Panc1 (cell line): ENCODE results near the gene CATSPERD. TPM values are rescaled to one million over a fixed set of nuclear protein-coding genes. Genes with fewer than 3 reads are reported as not detected.

Source experiments
- ATAC-seq: fragments of 200-7000 bp; cut with Tn5 transposase; 2 replicates; pipeline ENCODE4 v1.9.1; 2020; ENCODE audit warnings: mild to moderate bottlenecking, moderate library complexity
- BruUV-seq: library from RNA; stranded (reverse); fragments of 400-500 nt; replicated peaks from 2 replicates; lab custom pipeline; 2021; lab: Mats Ljungman, UMichigan
- CTCF ChIA-PET: fragments of 300-600 bp; sonication (Branson Sonifier 250); formaldehyde crosslinking; loops from one replicate; lab custom pipeline; 2022; ENCODE audit warnings: antibody characterized with exemption; lab: Charles Lee
- POLR2A ChIA-PET: fragments of 300-600 bp; sonication (Branson Sonifier 250); formaldehyde crosslinking; loops from one replicate; lab custom pipeline; 2022; ENCODE audit warnings: antibody characterized with exemption; lab: Charles Lee
- DNase-seq: peaks from one replicate; pipeline ENCODE4 v3.0.0-alpha.2; 2010; ENCODE audit warnings: low read depth, low spot score
- H3K27ac ChIP-seq: 2 replicates; pipeline ENCODE4 v1.5.1; 2011; ENCODE audit warnings: mild to moderate bottlenecking, low read length, inconsistent platforms
- H3K27me3 ChIP-seq: fragments of 200-500 bp; sonication (Bioruptor generic); 2 replicates; pipeline ENCODE4 v1.6.0; 2014; ENCODE audit warnings: low read length, inconsistent platforms; ENCODE audit not compliant: control insufficient read depth, insufficient read depth
- H3K36me3 ChIP-seq: fragments of 200-500 bp; sonication (Bioruptor generic); 2 replicates; pipeline ENCODE4 v1.5.1; 2014; ENCODE audit warnings: inconsistent platforms, mild to moderate bottlenecking, low read length, moderate library complexity; ENCODE audit not compliant: control insufficient read depth, insufficient read depth
- H3K4me1 ChIP-seq: 2 replicates; pipeline ENCODE4 v1.5.1; 2011; ENCODE audit warnings: inconsistent platforms, mild to moderate bottlenecking, low read length, moderate library complexity; ENCODE audit not compliant: control insufficient read depth, insufficient read depth
- H3K4me3 ChIP-seq, 2 experiments: 2 replicates each; pipeline ENCODE4 v1.5.1; 2011 to 2012; ENCODE audit warnings: low read depth in 2 of 2, low read length in 2 of 2, mild to moderate bottlenecking in 2 of 2, inconsistent platforms in 1 of 2, moderate library complexity in 1 of 2
- H3K9me3 ChIP-seq: fragments of 200-500 bp; sonication (Bioruptor generic); 2 replicates; pipeline ENCODE4 v1.5.1; 2014; ENCODE audit warnings: low read depth, mild to moderate bottlenecking, inconsistent platforms, low read length, moderate library complexity; ENCODE audit not compliant: control insufficient read depth, insufficient read depth
- CTCF ChIP-seq: fragments of 450-650 bp; IDR thresholded peaks from 2 replicates; pipeline ENCODE4 v1.5.1; 2017; ENCODE audit warnings: mild to moderate bottlenecking
- POLR2AphosphoS5 ChIP-seq: IDR thresholded peaks from 2 replicates; pipeline ENCODE4 v1.6.1; 2012; ENCODE audit warnings: mild to moderate bottlenecking, low read depth, low read length, moderate library complexity
- REST ChIP-seq, 2 experiments: IDR thresholded peaks; 2 replicates each; pipeline ENCODE4 v1.6.1; 2011 to 2012; ENCODE audit warnings: low read depth in 2 of 2, control low read depth in 1 of 2, low read length in 1 of 2, mild to moderate bottlenecking in 1 of 2, moderate library complexity in 1 of 2; ENCODE audit not compliant: insufficient read depth in 1 of 2
- SIN3A ChIP-seq: IDR thresholded peaks from 2 replicates; pipeline ENCODE4 v1.6.1; 2012; ENCODE audit warnings: low read depth, mild to moderate bottlenecking, low read length, moderate library complexity, borderline replicate concordance; ENCODE audit not compliant: insufficient read depth
- TCF7L2 ChIP-seq: IDR thresholded peaks from 2 replicates; pipeline ENCODE4 v1.6.1; 2011; ENCODE audit warnings: mild to moderate bottlenecking, low read depth, low read length, inconsistent platforms
- in situ Hi-C: cut with HindIII; loops from 2 replicates; pipeline ENCODE4 v1.10.0; 2016; ENCODE audit warnings: low sequenced_read_pairs, low pct_unique_long_range_greater_than_20kb
- intact Hi-C: fragments of 100-400 bp; cut with micrococcal nuclease; formaldehyde crosslinking; loops from one replicate; pipeline ENCODE4 v1.10.0; 2022; ENCODE audit not compliant: unreplicated experiment
- total RNA-seq: library from RNA; stranded (reverse); gene quantifications from one replicate; pipeline ENCODE4 v1.2.1, GENCODE V29; 2021; ENCODE audit not compliant: unreplicated experiment

The CATSPERD gene
- total RNA-seq, 1 experiment from 2014 or later, result 0.08 TPM

GRCh38 chr19:5788422-5788821 is 68.0 kb downstream of the CATSPERD start:
- no peak for ATAC-seq

GRCh38 chr19:5789351-5789761 is 68.9 kb downstream of the CATSPERD start:
- Histone ChIP-seq H3K4me1 (no peaks in the 10 kb centered on the region), H3K9me3 (no peaks in the 10 kb centered on the region), H3K4me3 (no peak overlapping the region; a peak in 1 of 4 replicates), H3K36me3 (0 out of 2 replicates have a peak, but pooled peaks cover 6% of the 10 kb centered on the region), H3K27ac (no peak overlapping the region), H3K27me3 (no peaks in the 10 kb centered on the region)
- TF ChIP-seq SIN3A, result no peak
- TF ChIP-seq POLR2AphosphoS5, result no peak
- no peak for TF ChIP-seq CTCF
- no peak for TF ChIP-seq REST (IDR thresholded peaks at IDR 0.05; ENCODE audit: insufficient read depth in 1 of 2, low read depth in 2 of 2, low read length in 1 of 2)
- no peak for TF ChIP-seq TCF7L2
- DNase-seq (no peak), ATAC-seq (no peak)
- in situ Hi-C loops, result no loop called here
- no TSS peak for BruUV-seq
- CTCF ChIA-PET, result no interaction called here
- POLR2A ChIA-PET, result interaction anchor here (0.6 to 0.7 kb wide), 2 partner anchors 21 to 509 kb away, joined by 5 to 8 read pairs; no protein-coding TSS in a partner anchor
- intact Hi-C loops, result no loop called here

More at GRCh38 chr19:5788422-5788821, 68.0 kb downstream of the CATSPERD start:
- ChIA-PET CTCF (interaction anchor here (0.6 kb wide), 1 partner anchor 195 kb away, joined by 3 read pairs; no protein-coding TSS in a partner anchor), POLR2A (interaction anchor here (0.6 to 0.7 kb wide), 3 partner anchors 22 to 1261 kb away, joined by 3 to 7 read pairs (median 5); no protein-coding TSS in a partner anchor)
- H3K4me1 ChIP-seq, result no peaks in the 10 kb centered on the region
- no peak overlapping the region for H3K27ac ChIP-seq
- BruUV-seq, result no TSS peak
- DNase-seq, result no peak
- TF ChIP-seq REST (IDR thresholded peaks at IDR 0.05; ENCODE audit: insufficient read depth in 1 of 2, low read depth in 2 of 2, low read length in 1 of 2) (no peak), SIN3A (no peak), CTCF (no peak), TCF7L2 (no peak), POLR2AphosphoS5 (no peak)
- no peak overlapping the region for H3K4me3 ChIP-seq
- no peaks in the 10 kb centered on the region for H3K9me3 ChIP-seq
- intact Hi-C loops, result no loop called here
- no peaks in the 10 kb centered on the region for H3K27me3 ChIP-seq
- in situ Hi-C loops, result no loop called here
- H3K36me3 ChIP-seq, result 0 out of 2 replicates have a peak, but pooled peaks cover 6% of the 10 kb centered on the region
